IPS-NIHi11 (cell line): ENCODE data around the gene CHL1.

Experiments
- DNase-seq: peaks from one replicate; pipeline ENCODE4 v3.0.0; 2012; ENCODE audit warnings: mixed read lengths, low spot score

The CHL1 gene

GRCh38 chr3:396293-396692 is 199.7 kb downstream of the CHL1 start:
- no peak for DNase-seq

GRCh38 chr3:399647-400046 is 203.1 kb downstream of the CHL1 start:
- no peak for DNase-seq

- DNase-seq = no peak
These were observed 207.3 kb downstream of the CHL1 start for GRCh38 chr3:403826-404225.

- DNase-seq = no peak
These were observed 212.4 kb downstream of the CHL1 start for GRCh38 chr3:409011-409410.

GRCh38 chr3:411226-411625 is 214.7 kb downstream of the CHL1 start:
- DNase-seq = no peak

- no peak for DNase-seq
These were observed 217.5 kb downstream of the CHL1 start for GRCh38 chr3:414063-414462.

GRCh38 chr3:418239-418929 is 221.8 kb downstream of the CHL1 start:
- no peak for DNase-seq

- no peak for DNase-seq
These were observed 224.0 kb downstream of the CHL1 start for GRCh38 chr3:420584-420983.

GRCh38 chr3:425079-425478 is 228.5 kb downstream of the CHL1 start:
- no peak for DNase-seq

GRCh38 chr3:426072-426471 is 229.5 kb downstream of the CHL1 start:
- no peak for DNase-seq

GRCh38 chr3:427128-427527 is 230.6 kb downstream of the CHL1 start:
- DNase-seq = no peak

GRCh38 chr3:430186-430585 is 233.6 kb downstream of the CHL1 start:
- no peak for DNase-seq

- DNase-seq = no peak
These were observed 238.6 kb downstream of the CHL1 start for GRCh38 chr3:435161-435560.

- DNase-seq = no peak
These were observed 239.5 kb downstream of the CHL1 start for GRCh38 chr3:436053-436452.

- DNase-seq = no peak
These were observed 244.3 kb downstream of the CHL1 start for GRCh38 chr3:440826-441225.

- DNase-seq = no peak
These were observed 249.4 kb downstream of the CHL1 start for GRCh38 chr3:445960-446359.

GRCh38 chr3:447671-448070 is 251.1 kb downstream of the CHL1 start:
- DNase-seq = no peak

- DNase-seq = no peak
These were observed 253.1 kb downstream of the CHL1 start for GRCh38 chr3:449711-450110.

GRCh38 chr3:452221-452620 is 255.7 kb downstream of the CHL1 start:
- no peak for DNase-seq

GRCh38 chr3:453106-453505 is 256.5 kb downstream of the CHL1 start:
- no peak for DNase-seq

- DNase-seq = no peak
These were observed 258.4 kb downstream of the CHL1 start for GRCh38 chr3:454986-455385.

- DNase-seq = no peak
These were observed 261.6 kb downstream of the CHL1 start for GRCh38 chr3:458124-458523.

- DNase-seq = no peak
These were observed 262.2 kb downstream of the CHL1 start for GRCh38 chr3:458653-459310.
